SU-DHL-6 (cell line): ENCODE data around the gene ATP13A2.

Source experiments
- H2AFZ ChIP-seq: fragments of 200-600 bp; sonication (generic); 2 replicates; pipeline ENCODE4 v1.6.1; 2014; ENCODE audit warnings: low read depth, mild to moderate bottlenecking, moderate library complexity, mixed read lengths, antibody characterized with exemption, low read length; ENCODE audit not compliant: severe bottlenecking
- H3F3A ChIP-seq: fragments of 200-600 bp; shearing (Covaris generic); 2 replicates; pipeline ENCODE4 v1.6.0; 2016; ENCODE audit warnings: antibody characterized with exemption, mild to moderate bottlenecking; ENCODE audit not compliant: insufficient read depth
- H3K27ac ChIP-seq: fragments of 200-600 bp; sonication (generic); 2 replicates; pipeline ENCODE4 v1.5.1; 2016; ENCODE audit warnings: low read depth, mild to moderate bottlenecking, low read length, moderate library complexity, mixed read lengths
- H3K27me3 ChIP-seq: fragments of 200-600 bp; sonication (generic), shearing (Covaris generic); 2 replicates; pipeline ENCODE4 v1.6.0; 2014; ENCODE audit warnings: mild to moderate bottlenecking, low read length
- H3K36me3 ChIP-seq: fragments of 200-600 bp; sonication (generic); 2 replicates; pipeline ENCODE4 v1.6.1; 2014; ENCODE audit warnings: mild to moderate bottlenecking, low read length, mixed read lengths
- H3K4me2 ChIP-seq: fragments of 300-600, 200-600 bp; shearing (Covaris generic), sonication (generic); 2 replicates; pipeline ENCODE4 v1.6.0; 2014; ENCODE audit warnings: low read length, low read depth, mild to moderate bottlenecking; ENCODE audit not compliant: poor library complexity, severe bottlenecking
- H3K4me3 ChIP-seq: fragments of 200-600 bp; sonication (generic); 2 replicates; pipeline ENCODE4 v1.5.1; 2014; ENCODE audit warnings: antibody characterized with exemption, low read length, mild to moderate bottlenecking, mixed read lengths; ENCODE audit not compliant: insufficient read depth, poor library complexity, severe bottlenecking
- H3K79me2 ChIP-seq: fragments of 200-600 bp; sonication (generic); 2 replicates; pipeline ENCODE4 v1.6.1; 2014; ENCODE audit warnings: mild to moderate bottlenecking, low read length, moderate library complexity; ENCODE audit not compliant: insufficient read depth
- H3K9ac ChIP-seq: fragments of 200-600 bp; sonication (generic); 2 replicates; pipeline ENCODE4 v1.7.0; 2014; ENCODE audit warnings: mild to moderate bottlenecking, low read length
- H3K9me2 ChIP-seq: fragments of 200-600 bp; sonication (generic); replicated peaks from 2 replicates; pipeline ENCODE4 v1.6.1; 2014; ENCODE audit warnings: low read length; ENCODE audit not compliant: insufficient read depth
- H3K9me3 ChIP-seq: fragments of 200-600 bp; sonication (generic); 2 replicates; pipeline ENCODE4 v1.6.1; 2014; ENCODE audit warnings: low read length, mixed read lengths; ENCODE audit not compliant: insufficient read depth
- H4K20me1 ChIP-seq: fragments of 200-600 bp; sonication (generic); 2 replicates; pipeline ENCODE4 v1.6.1; 2014; ENCODE audit warnings: low read depth, mild to moderate bottlenecking, antibody characterized with exemption, low read length, moderate library complexity, mixed read lengths
- CTCF ChIP-seq: fragments of 200-600 bp; sonication (generic); IDR thresholded peaks from one replicate; pipeline ENCODE4 v1.5.1; 2017; ENCODE audit warnings: antibody characterized with exemption, mild to moderate bottlenecking, low read length, moderate library complexity; ENCODE audit not compliant: insufficient read depth, poor library complexity, severe bottlenecking
- EZH2phosphoT487 ChIP-seq: fragments of 200-600 bp; sonication (generic), shearing (Covaris generic); conservative IDR thresholded peaks from 2 replicates; pipeline ENCODE4 v1.6.1; 2018; ENCODE audit warnings: mild to moderate bottlenecking, antibody characterized with exemption, low read length, moderate library complexity, mixed read lengths

ATP13A2 gene

GRCh38 chr1:16960560-16961296 lies 51.0 kb downstream of the ATP13A2 start:
- Histone ChIP-seq H4K20me1 (no peaks in the 10 kb centered on the region), H3K9me3 (no peaks in the 10 kb centered on the region), H3K9ac (peak overlapping the region; percentile 31; the same call in 1 of the 2 replicates), H3K27me3 (no peaks in the 10 kb centered on the region), H3F3A (no peaks in the 10 kb centered on the region), H3K79me2 (no peaks in the 10 kb centered on the region), H3K27ac (no peak overlapping the region), H2AFZ (peak overlapping the region; percentile 92), H3K9me2 (no peaks in the 10 kb centered on the region), H3K4me3 (peak overlapping the region; percentile 38), H3K4me2 (peak overlapping the region; percentile 61), H3K36me3 (no peaks in the 10 kb centered on the region)
- peak; percentile 51 for TF ChIP-seq CTCF
- TF ChIP-seq EZH2phosphoT487, result no peak

GRCh38 chr1:16958475-16958874 lies 53.3 kb downstream of the ATP13A2 start:
- H3K36me3 ChIP-seq, result no peaks in the 10 kb centered on the region
- TF ChIP-seq CTCF (no peak), EZH2phosphoT487 (no peak)
- H3K4me3 ChIP-seq, result no peak overlapping the region
- H3K4me2 ChIP-seq, result no peak overlapping the region
- H3K9me2 ChIP-seq, result no peaks in the 10 kb centered on the region
- no peaks in the 10 kb centered on the region for H3F3A ChIP-seq
- no peak overlapping the region for H3K9ac ChIP-seq
- no peaks in the 10 kb centered on the region for H3K79me2 ChIP-seq
- no peaks in the 10 kb centered on the region for H3K9me3 ChIP-seq
- H3K27me3 ChIP-seq, result no peaks in the 10 kb centered on the region
- H3K27ac ChIP-seq, result no peak overlapping the region
- no peaks in the 10 kb centered on the region for H4K20me1 ChIP-seq
- no peak overlapping the region for H2AFZ ChIP-seq

GRCh38 chr1:16957731-16958130 lies 54.0 kb downstream of the ATP13A2 start:
- Histone ChIP-seq H3K27me3 (no peaks in the 10 kb centered on the region), H3K9me3 (no peaks in the 10 kb centered on the region), H3K4me3 (no peak overlapping the region), H3K36me3 (no peaks in the 10 kb centered on the region), H3K27ac (no peak overlapping the region), H2AFZ (no peak overlapping the region), H3K9me2 (no peaks in the 10 kb centered on the region), H3K9ac (no peak overlapping the region), H3K79me2 (no peaks in the 10 kb centered on the region), H3K4me2 (no peak overlapping the region), H3F3A (no peaks in the 10 kb centered on the region), H4K20me1 (no peaks in the 10 kb centered on the region)
- TF ChIP-seq CTCF, result no peak
- TF ChIP-seq EZH2phosphoT487, result no peak
